Upper lobe of right lung (tissue), 1 donor: Measurements from ENCODE around the gene SCAF8. TPM values are rescaled to one million over a fixed set of nuclear protein-coding genes. Genes with fewer than 3 reads are reported as not detected.
"Not testable (repeated sequence)": the region's sequence is repeated elsewhere in the genome, so short reads cannot be mapped to it uniquely, and the experiment has no call there.

Source experiments
- ATAC-seq: fragments of 200-7000 bp; cut with Tn5 transposase; one replicate; pipeline ENCODE4 v1.9.1; 2020; ENCODE audit warnings: mild to moderate bottlenecking, moderate library complexity
- DNase-seq: peaks from one replicate; pipeline ENCODE4 v3.0.0-alpha.2; 2020
- H3K27ac ChIP-seq: fragments of 200-600 bp; one replicate; pipeline ENCODE4 v1.8.0; 2022
- H3K27me3 ChIP-seq: fragments of 200-600 bp; one replicate; pipeline ENCODE4 v1.8.0; 2022; ENCODE audit warnings: mild to moderate bottlenecking
- H3K36me3 ChIP-seq: fragments of 200-600 bp; one replicate; pipeline ENCODE4 v1.8.0; 2022
- H3K4me1 ChIP-seq: fragments of 200-600 bp; one replicate; pipeline ENCODE4 v1.8.0; 2022
- H3K4me3 ChIP-seq: fragments of 200-600 bp; one replicate; pipeline ENCODE4 v1.8.0; 2022; ENCODE audit warnings: mild to moderate bottlenecking
- H3K9me3 ChIP-seq: fragments of 200-600 bp; one replicate; pipeline ENCODE4 v1.8.0; 2022
- intact Hi-C: fragments of 100-400 bp; cut with DNase I; formaldehyde crosslinking; loops from one replicate; pipeline ENCODE4 v1.11.0; 2022
- total RNA-seq: library from RNA; stranded (reverse); fragmentation: NEBNext Ultra II Directional; extraction: Animal tissue kit (Norgen Biotek cat#: 25700); gene quantifications from one replicate; pipeline ENCODE4 v1.2.1, GENCODE V29; 2021
- TF ChIP-seq, protein P1 (sequence below): fragments of 200-600 bp; IDR thresholded peaks from one replicate; pipeline ENCODE4 v1.8.0; 2022; ENCODE audit warnings: antibody characterized with exemption
- donor health status: DM: no; HTN: yes; CAD: no; lungs with severe emphysema.

SCAF8 gene
- total RNA-seq, 1 donor from 2014 or later = 38.8 TPM

DNA sequence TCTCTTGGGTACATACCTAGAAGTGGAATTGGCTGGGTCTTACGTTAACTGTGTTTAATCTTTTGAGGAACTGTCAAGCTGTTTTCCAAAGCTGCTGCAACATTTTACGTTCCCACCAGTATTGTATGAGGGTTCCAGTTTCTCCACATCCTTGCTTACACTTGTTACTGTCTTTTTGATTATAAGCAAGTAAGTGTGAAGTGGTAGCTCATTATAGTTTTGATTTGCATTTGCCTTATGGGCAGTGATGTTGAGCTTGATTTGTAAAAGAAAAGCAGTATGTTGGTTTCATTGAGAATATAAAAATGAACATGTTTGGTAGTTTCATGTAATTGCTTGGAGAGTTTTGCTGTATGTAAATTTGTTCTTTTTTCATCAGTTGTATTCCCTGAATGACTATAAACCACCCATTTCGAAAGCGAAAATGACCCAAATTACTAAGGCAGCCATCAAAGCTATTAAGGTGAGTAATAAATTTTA lies 40.4 kb downstream of the SCAF8 start:
- H3K27me3 ChIP-seq = no peaks in the 10 kb centered on the region
- DNase-seq (no peak), ATAC-seq (no peak)
- H3K36me3 ChIP-seq = peaks cover 12% of the 10 kb centered on the region
- H3K4me3 ChIP-seq = no peak overlapping the region
- H3K27ac ChIP-seq = no peak overlapping the region
- H3K4me1 ChIP-seq = no peaks in the 10 kb centered on the region
- intact Hi-C loops = no loop called here
- TF ChIP-seq, protein P1, sequence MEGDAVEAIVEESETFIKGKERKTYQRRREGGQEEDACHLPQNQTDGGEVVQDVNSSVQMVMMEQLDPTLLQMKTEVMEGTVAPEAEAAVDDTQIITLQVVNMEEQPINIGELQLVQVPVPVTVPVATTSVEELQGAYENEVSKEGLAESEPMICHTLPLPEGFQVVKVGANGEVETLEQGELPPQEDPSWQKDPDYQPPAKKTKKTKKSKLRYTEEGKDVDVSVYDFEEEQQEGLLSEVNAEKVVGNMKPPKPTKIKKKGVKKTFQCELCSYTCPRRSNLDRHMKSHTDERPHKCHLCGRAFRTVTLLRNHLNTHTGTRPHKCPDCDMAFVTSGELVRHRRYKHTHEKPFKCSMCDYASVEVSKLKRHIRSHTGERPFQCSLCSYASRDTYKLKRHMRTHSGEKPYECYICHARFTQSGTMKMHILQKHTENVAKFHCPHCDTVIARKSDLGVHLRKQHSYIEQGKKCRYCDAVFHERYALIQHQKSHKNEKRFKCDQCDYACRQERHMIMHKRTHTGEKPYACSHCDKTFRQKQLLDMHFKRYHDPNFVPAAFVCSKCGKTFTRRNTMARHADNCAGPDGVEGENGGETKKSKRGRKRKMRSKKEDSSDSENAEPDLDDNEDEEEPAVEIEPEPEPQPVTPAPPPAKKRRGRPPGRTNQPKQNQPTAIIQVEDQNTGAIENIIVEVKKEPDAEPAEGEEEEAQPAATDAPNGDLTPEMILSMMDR = no peak
- H3K9me3 ChIP-seq = no peaks in the 10 kb centered on the region

DNA sequence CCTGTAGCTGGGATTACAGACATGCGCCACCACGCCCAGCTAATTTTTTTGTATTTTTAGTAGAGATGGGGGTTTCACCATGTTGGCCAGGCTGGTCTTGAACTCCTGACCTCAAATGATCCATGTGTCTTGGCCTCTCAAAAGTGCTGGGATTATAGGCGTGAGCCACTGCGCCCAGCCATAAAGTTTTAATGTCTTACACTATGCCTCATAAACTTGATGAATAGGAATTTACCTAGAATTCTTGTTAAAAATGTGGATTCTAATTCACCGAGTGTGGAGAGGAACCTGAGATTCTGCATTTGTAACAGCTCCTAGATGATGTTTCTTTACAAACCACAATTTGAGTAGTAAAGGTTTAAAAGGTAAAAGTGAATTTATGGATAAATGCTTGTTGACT lies 45.9 kb downstream of the SCAF8 start:
- H3K27ac ChIP-seq, H3K27me3 ChIP-seq, H3K4me3 ChIP-seq, DNase-seq, H3K4me1 ChIP-seq, intact Hi-C loops, H3K9me3 ChIP-seq, ATAC-seq: not testable (repeated sequence)
- peaks cover 39% of the 10 kb centered on the region for H3K36me3 ChIP-seq

DNA sequence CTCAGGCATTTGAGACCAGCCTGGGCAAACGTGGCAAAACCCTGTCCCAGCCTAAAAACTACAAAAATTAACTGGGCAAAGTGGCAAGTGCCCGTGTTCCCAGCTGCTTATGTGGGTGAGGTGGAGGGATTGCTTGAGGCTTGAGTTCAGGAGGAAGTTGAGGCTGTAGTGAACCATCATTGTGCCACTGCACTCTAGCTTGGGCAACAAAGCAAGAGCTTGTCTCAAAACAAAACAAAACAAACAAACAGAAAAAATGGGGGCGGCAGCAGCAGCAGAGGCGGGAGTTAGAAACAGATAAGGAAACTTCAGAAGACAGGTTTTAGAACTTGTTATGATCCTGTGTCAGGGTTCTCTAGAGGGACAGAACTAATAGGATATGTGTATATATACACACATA lies 49.0 kb downstream of the SCAF8 start:
- ATAC-seq = peak; percentile 65
- no peaks in the 10 kb centered on the region for H3K4me1 ChIP-seq
- H3K4me3 ChIP-seq = no peak overlapping the region
- TF ChIP-seq, protein P1 = no peak
- H3K27ac ChIP-seq = no peak overlapping the region
- H3K27me3 ChIP-seq = no peaks in the 10 kb centered on the region
- DNase-seq = no peak
- intact Hi-C loops = no loop called here
- H3K36me3 ChIP-seq = peaks cover 30% of the 10 kb centered on the region
- H3K9me3 ChIP-seq = no peaks in the 10 kb centered on the region

DNA sequence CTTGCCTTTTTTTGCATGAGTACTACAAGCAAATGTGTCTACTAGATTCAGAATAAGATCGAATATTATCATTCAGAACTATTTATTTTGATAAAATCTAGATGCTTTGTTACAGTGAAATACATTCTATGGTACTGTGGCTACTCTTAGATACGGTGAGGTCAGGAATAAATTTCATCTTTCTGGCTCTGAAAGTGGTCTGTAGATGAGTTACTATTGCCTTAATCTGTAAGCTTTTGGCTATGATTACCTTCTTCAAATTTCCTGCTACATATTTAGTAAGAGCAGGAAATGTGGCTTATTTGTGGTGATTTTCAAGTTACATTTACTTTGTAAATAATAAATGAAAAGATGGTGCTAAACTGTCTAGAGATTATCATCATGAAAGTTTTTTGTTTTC lies 50.0 kb downstream of the SCAF8 start:
- Histone ChIP-seq H3K36me3 (peaks cover 38% of the 10 kb centered on the region), H3K27me3 (no peaks in the 10 kb centered on the region), H3K27ac (no peak overlapping the region), H3K4me3 (no peak overlapping the region), H3K9me3 (no peaks in the 10 kb centered on the region), H3K4me1 (no peaks in the 10 kb centered on the region)
- DNase-seq (no peak), ATAC-seq (no peak)
- TF ChIP-seq, protein P1 = no peak
- intact Hi-C loops = no loop called here

DNA sequence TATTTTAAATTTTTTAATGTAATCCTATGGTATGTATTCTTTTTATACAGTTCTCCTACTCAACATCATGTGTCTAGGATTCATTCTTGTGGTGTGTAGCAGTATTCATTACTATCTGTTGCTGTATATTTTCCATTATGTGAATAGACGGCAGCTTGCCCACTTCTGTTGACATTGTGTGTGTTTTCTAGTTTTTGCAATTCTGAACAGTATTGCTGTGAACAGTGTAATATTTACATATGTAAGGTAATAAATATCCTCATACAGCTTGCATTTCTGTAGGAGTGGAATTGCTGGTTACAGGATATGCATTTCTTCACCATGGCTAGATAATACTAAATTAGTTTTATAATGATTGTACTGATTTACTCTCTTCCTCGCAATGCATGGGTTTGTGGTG lies 51.9 kb downstream of the SCAF8 start:
- ATAC-seq (no peak), DNase-seq (no peak)
- Histone ChIP-seq H3K4me1 (no peaks in the 10 kb centered on the region), H3K27me3 (no peaks in the 10 kb centered on the region), H3K27ac (no peak overlapping the region), H3K9me3 (no peaks in the 10 kb centered on the region), H3K4me3 (no peak overlapping the region), H3K36me3 (peaks cover 46% of the 10 kb centered on the region)
- intact Hi-C loops = no loop called here
- TF ChIP-seq, protein P1 = no peak

DNA sequence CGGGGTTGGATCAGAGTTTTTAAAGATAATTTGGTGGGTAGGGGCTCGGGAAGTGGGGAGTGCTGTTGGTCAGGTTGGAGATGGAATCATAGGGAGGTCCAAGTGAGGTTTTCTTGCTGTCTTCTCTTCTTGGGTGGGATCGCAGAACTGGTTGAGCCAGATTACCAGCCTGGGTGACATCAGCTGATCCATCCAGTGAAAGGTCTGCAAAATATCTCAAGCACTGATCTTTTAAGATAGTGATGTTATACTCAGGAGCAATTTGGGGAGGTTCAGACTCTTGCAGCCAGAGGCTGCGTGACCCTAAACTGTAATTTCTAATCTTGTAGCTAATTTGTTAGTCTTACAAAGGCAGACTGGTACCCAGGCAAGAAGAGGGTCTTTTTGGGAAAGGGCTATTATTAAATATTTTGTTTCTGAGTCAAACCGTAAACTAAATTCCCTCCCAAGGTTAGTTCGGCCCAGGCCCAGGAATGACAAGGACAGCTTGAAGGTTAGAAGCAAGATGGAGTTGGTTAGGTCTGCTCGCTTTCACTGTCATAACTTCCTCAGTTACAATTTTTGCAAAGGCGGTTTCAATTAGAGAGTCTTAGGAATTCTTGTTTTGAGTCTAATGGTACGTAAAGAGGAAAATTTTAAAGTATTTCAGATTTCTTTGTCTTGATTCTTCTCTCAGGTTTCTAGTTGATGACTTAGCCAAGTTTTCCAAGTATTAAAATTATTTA lies 53.1 kb downstream of the SCAF8 start:
- peaks cover 35% of the 10 kb centered on the region for H3K36me3 ChIP-seq
- TF ChIP-seq, protein P1 = no peak
- H3K27me3 ChIP-seq = no peaks in the 10 kb centered on the region
- no peak overlapping the region for H3K4me3 ChIP-seq
- intact Hi-C loops = no loop called here
- H3K9me3 ChIP-seq = no peaks in the 10 kb centered on the region
- H3K27ac ChIP-seq = no peak overlapping the region
- ATAC-seq (no peak), DNase-seq (no peak)
- no peaks in the 10 kb centered on the region for H3K4me1 ChIP-seq
